ENCODE measurements around the gene ILF3. TPM values are rescaled to one million over a fixed set of nuclear protein-coding genes. Genes with fewer than 3 reads are reported as not detected.

The ILF3 gene
- total RNA-seq, 1 experiment from 2014 or later, result 365 TPM

DNA sequence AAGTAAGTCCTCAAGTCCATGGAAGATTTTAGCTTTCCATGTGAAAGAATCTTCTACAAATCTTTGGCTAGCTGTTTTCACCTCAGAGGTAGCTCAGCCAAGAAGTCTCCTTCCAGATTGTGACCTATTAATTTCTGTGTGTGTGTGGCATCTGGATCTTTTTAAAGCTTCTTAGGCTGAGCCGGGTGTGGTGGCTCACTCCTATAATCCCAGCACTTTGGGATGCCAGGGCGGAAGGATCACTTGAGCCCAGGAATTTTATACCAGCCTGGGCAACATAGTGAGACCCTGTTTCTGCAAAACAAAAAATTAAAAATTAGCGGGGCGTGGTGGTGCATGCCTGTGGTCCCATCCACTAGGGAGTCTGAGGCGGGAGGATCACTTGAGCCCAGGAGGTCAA, 42.2 kb upstream of the ILF3 start:
- Histone ChIP-seq H3K4me3 (ENCODE audit: low read depth in 2 of 2, low read length in 2 of 2) (no peak overlapping the region), H3K36me3 (ENCODE audit: control insufficient read depth, insufficient read depth, low read length) (no peaks in the 10 kb centered on the region), H3K27me3 (ENCODE audit: control insufficient read depth, insufficient read depth, low read length) (no peaks in the 10 kb centered on the region), H3K27ac (ENCODE audit: low read length) (no peak overlapping the region), H3K9me3 (ENCODE audit: control insufficient read depth, insufficient read depth, low read depth, low read length) (no peaks in the 10 kb centered on the region), H3K4me1 (ENCODE audit: control insufficient read depth, insufficient read depth, low read length) (no peaks in the 10 kb centered on the region)
- POLR2A ChIA-PET, result no interaction called here
- no TSS peak for BruUV-seq (replicated peaks)
- DNase-seq (ENCODE audit: low read depth, low spot score) (no peak), ATAC-seq (no peak)
- intact Hi-C loops (cut with micrococcal nuclease; ENCODE audit: unreplicated experiment), result no loop called here
- in situ Hi-C loops (cut with HindIII; ENCODE audit: low pct_unique_long_range_greater_than_20kb, low sequenced_read_pairs), result no loop called here
- no peak for TF ChIP-seq CTCF (IDR thresholded peaks at IDR 0.05)
- TF ChIP-seq, protein P1, sequence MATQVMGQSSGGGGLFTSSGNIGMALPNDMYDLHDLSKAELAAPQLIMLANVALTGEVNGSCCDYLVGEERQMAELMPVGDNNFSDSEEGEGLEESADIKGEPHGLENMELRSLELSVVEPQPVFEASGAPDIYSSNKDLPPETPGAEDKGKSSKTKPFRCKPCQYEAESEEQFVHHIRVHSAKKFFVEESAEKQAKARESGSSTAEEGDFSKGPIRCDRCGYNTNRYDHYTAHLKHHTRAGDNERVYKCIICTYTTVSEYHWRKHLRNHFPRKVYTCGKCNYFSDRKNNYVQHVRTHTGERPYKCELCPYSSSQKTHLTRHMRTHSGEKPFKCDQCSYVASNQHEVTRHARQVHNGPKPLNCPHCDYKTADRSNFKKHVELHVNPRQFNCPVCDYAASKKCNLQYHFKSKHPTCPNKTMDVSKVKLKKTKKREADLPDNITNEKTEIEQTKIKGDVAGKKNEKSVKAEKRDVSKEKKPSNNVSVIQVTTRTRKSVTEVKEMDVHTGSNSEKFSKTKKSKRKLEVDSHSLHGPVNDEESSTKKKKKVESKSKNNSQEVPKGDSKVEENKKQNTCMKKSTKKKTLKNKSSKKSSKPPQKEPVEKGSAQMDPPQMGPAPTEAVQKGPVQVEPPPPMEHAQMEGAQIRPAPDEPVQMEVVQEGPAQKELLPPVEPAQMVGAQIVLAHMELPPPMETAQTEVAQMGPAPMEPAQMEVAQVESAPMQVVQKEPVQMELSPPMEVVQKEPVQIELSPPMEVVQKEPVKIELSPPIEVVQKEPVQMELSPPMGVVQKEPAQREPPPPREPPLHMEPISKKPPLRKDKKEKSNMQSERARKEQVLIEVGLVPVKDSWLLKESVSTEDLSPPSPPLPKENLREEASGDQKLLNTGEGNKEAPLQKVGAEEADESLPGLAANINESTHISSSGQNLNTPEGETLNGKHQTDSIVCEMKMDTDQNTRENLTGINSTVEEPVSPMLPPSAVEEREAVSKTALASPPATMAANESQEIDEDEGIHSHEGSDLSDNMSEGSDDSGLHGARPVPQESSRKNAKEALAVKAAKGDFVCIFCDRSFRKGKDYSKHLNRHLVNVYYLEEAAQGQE (IDR thresholded peaks at IDR 0.05; ENCODE audit: insufficient read depth in 1 of 2, low read depth in 2 of 2, low read length in 1 of 2), result no peak
- no peak for TF ChIP-seq SIN3A (IDR thresholded peaks at IDR 0.05; ENCODE audit: borderline replicate concordance, insufficient read depth, low read depth, low read length)
- TF ChIP-seq POLR2AphosphoS5 (IDR thresholded peaks at IDR 0.05; ENCODE audit: low read depth, low read length), result no peak
- TF ChIP-seq TCF7L2 (IDR thresholded peaks at IDR 0.05; ENCODE audit: low read depth, low read length), result no peak
- CTCF ChIA-PET, result interaction anchor here (0.6 kb wide), 1 partner anchor 221 kb away, joined by 6 read pairs; no protein-coding TSS in a partner anchor

DNA sequence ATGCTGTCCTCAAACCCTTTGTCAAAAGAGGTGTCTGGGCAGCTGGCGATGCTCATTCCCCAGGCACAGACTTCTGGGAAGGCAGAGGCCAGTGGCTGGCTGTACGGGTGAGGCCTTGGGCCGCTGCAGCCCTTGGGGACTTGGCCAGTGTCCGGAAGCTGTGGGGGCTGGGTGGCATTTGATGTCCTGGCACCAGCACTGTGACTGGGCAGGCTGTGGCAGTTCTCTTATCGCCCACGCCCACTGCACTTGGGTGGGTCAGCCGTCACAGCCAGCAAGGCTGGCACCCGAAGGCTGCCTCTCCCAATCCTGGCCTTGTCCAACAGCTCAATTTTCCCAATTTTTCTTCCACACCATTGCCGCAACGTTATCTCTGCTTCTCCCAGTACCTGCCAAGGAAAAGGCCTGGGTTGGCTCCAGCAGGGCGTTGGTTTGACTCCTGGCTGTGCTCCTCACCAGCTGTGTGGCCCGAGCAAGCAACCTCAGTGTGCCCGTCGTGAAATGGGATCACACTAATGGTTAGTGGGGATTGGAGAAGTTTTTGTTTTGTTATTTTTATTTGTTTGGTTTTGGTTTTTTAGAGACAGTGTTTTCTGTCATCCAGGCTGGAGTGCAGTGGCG, 41.5 kb upstream of the ILF3 start:
- H3K27ac ChIP-seq (ENCODE audit: low read length), result no peak overlapping the region
- ChIA-PET POLR2A (no interaction called here), CTCF (no interaction called here)
- no peaks in the 10 kb centered on the region for H3K27me3 ChIP-seq (ENCODE audit: control insufficient read depth, insufficient read depth, low read length)
- no peaks in the 10 kb centered on the region for H3K4me1 ChIP-seq (ENCODE audit: control insufficient read depth, insufficient read depth, low read length)
- H3K36me3 ChIP-seq (ENCODE audit: control insufficient read depth, insufficient read depth, low read length), result no peaks in the 10 kb centered on the region
- no peak; the same call in 1 of the 2 replicates for ATAC-seq
- intact Hi-C loops (cut with micrococcal nuclease; ENCODE audit: unreplicated experiment) (no loop called here), in situ Hi-C loops (cut with HindIII; ENCODE audit: low pct_unique_long_range_greater_than_20kb, low sequenced_read_pairs) (no loop called here)
- TF ChIP-seq POLR2AphosphoS5 (IDR thresholded peaks at IDR 0.05; ENCODE audit: low read depth, low read length) (no peak), TCF7L2 (IDR thresholded peaks at IDR 0.05; ENCODE audit: low read depth, low read length) (no peak), CTCF (IDR thresholded peaks at IDR 0.05) (no peak), SIN3A (IDR thresholded peaks at IDR 0.05; ENCODE audit: borderline replicate concordance, insufficient read depth, low read depth, low read length) (no peak)
- TF ChIP-seq, protein P1 (IDR thresholded peaks at IDR 0.05; ENCODE audit: insufficient read depth in 1 of 2, low read depth in 2 of 2, low read length in 1 of 2), result no peak
- no peak overlapping the region for H3K4me3 ChIP-seq (ENCODE audit: low read depth in 2 of 2, low read length in 2 of 2)
- no peak for DNase-seq (ENCODE audit: low read depth, low spot score)
- no TSS peak for BruUV-seq (replicated peaks)
- H3K9me3 ChIP-seq (ENCODE audit: control insufficient read depth, insufficient read depth, low read depth, low read length), result no peaks in the 10 kb centered on the region
